GM23248 (cell line): ENCODE measurements around the gene PNMT. TPM values are rescaled to one million over a fixed set of nuclear protein-coding genes. Genes with fewer than 3 reads are reported as not detected.

Experiments
- DNase-seq: peaks from one replicate; pipeline ENCODE4 v3.0.0-alpha.2; 2015
- H2AFZ ChIP-seq: fragments of 200-600 bp; sonication (generic); 2 replicates; pipeline ENCODE4 v1.6.1; 2016; ENCODE audit warnings: antibody characterized with exemption
- H3F3A ChIP-seq: fragments of 200-600 bp; sonication (generic); 2 replicates; pipeline ENCODE4 v1.6.1; 2016; ENCODE audit warnings: mild to moderate bottlenecking, antibody characterized with exemption, mixed run types; ENCODE audit not compliant: insufficient read depth
- H3K27ac ChIP-seq: fragments of 200-600 bp; sonication (generic); 2 replicates; pipeline ENCODE4 v1.5.1; 2016; ENCODE audit warnings: mild to moderate bottlenecking
- H3K27me3 ChIP-seq: fragments of 200-600 bp; sonication (generic); replicated peaks from 2 replicates; pipeline ENCODE4 v1.6.1; 2016; ENCODE audit warnings: mild to moderate bottlenecking; ENCODE audit not compliant: insufficient read depth
- H3K36me3 ChIP-seq: fragments of 200-600 bp; sonication (generic); 2 replicates; pipeline ENCODE4 v1.6.1; 2016; ENCODE audit warnings: low read depth, mild to moderate bottlenecking
- H3K4me1 ChIP-seq: fragments of 200-600 bp; sonication (generic); 2 replicates; pipeline ENCODE4 v1.6.1; 2016; ENCODE audit warnings: mild to moderate bottlenecking; ENCODE audit not compliant: insufficient read depth
- H3K4me2 ChIP-seq: fragments of 200-600 bp; sonication (generic); one replicate; pipeline ENCODE4 v1.6.1; 2016; ENCODE audit warnings: mild to moderate bottlenecking; ENCODE audit not compliant: unreplicated experiment
- H3K4me3 ChIP-seq: fragments of 200-600 bp; sonication (generic); 2 replicates; pipeline ENCODE4 v1.5.1; 2016; ENCODE audit warnings: mild to moderate bottlenecking
- H3K79me2 ChIP-seq: fragments of 200-600 bp; sonication (generic); 2 replicates; pipeline ENCODE4 v1.6.1; 2016; ENCODE audit warnings: mild to moderate bottlenecking; ENCODE audit not compliant: insufficient read depth
- H3K9ac ChIP-seq: fragments of 200-600 bp; sonication (generic); 2 replicates; pipeline ENCODE4 v1.6.1; 2016; ENCODE audit warnings: mild to moderate bottlenecking
- H3K9me2 ChIP-seq: fragments of 200-600 bp; sonication (generic); 2 replicates; pipeline ENCODE4 v1.6.1; 2016; ENCODE audit warnings: mixed run types, mild to moderate bottlenecking, moderate library complexity; ENCODE audit not compliant: insufficient read depth
- H3K9me3 ChIP-seq: fragments of 200-600 bp; sonication (generic); one replicate; pipeline ENCODE4 v1.6.1; 2017; ENCODE audit warnings: low read depth
- H4K20me1 ChIP-seq: fragments of 200-600 bp; sonication (generic); 2 replicates; pipeline ENCODE4 v1.6.0; 2016; ENCODE audit not compliant: insufficient read depth
- EZH2 ChIP-seq: fragments of 200-600 bp; sonication (generic); IDR thresholded peaks from 2 replicates; pipeline ENCODE4 v1.6.1; 2018; ENCODE audit warnings: antibody characterized with exemption, mild to moderate bottlenecking; ENCODE audit not compliant: insufficient read depth, poor library complexity, severe bottlenecking
- EZH2phosphoT487 ChIP-seq: fragments of 200-600 bp; sonication (generic); IDR thresholded peaks from 2 replicates; pipeline ENCODE4 v1.6.1; 2018; ENCODE audit warnings: antibody characterized with exemption, moderate library complexity, mild to moderate bottlenecking, low read depth; ENCODE audit not compliant: insufficient read depth
- WGBS, 2 experiments: methylation state at CpG; one replicate each; pipeline ENCODE4 v1.1.6; 2015 to 2017; ENCODE audit warnings: low lambda C conversion rate in 2 of 2, low coverage in 1 of 2; ENCODE audit errors: missing lambda C conversion rate in 2 of 2; 5-methylcytosine and 5-hydroxymethylcytosine counted together
- in situ Hi-C: fragments of 300-500 bp; cut with MboI; formaldehyde crosslinking; loops from 2 replicates; pipeline ENCODE4 v1.15.0; 2020
- polyA plus RNA-seq: library from polyadenylated mRNA; unstranded; fragments of >200 nt; fragmentation: Nextera tagmentation; extraction: Ambion mirVana; gene quantifications from 2 replicates; pipeline ENCODE4 v1.2.1, GENCODE V29; 2016
- total RNA-seq: library from RNA; depleted of rRNA; stranded (reverse); fragments of >200 nt; shearing (Covaris generic); gene quantifications from 2 replicates; pipeline ENCODE4 v1.2.3, GENCODE V29; 2014

The PNMT gene
- total and polyA plus RNA-seq, 2 experiments from 2014 or later: not detected

GRCh38 chr17:39635614-39636176 lies 32.6 kb upstream of the PNMT start:
- Histone ChIP-seq H3K9me2 (no peaks in the 10 kb centered on the region), H3K9me3 (no peaks in the 10 kb centered on the region), H3K4me3 (no peak overlapping the region), H4K20me1 (no peaks in the 10 kb centered on the region), H3K27me3 (peaks cover 5% of the 10 kb centered on the region; the same call in 1 of the 2 replicates), H2AFZ (no peak overlapping the region), H3K4me2 (no peak overlapping the region), H3K79me2 (peaks cover 36% of the 10 kb centered on the region), H3K27ac (no peak overlapping the region), H3F3A (no peaks in the 10 kb centered on the region), H3K9ac (no peak overlapping the region), H3K36me3 (no peaks in the 10 kb centered on the region), H3K4me1 (peaks cover 18% of the 10 kb centered on the region)
- WGBS, 2 experiments: 67 to 72% methylated on average over 8 of the region's 8 CpGs
- in situ Hi-C loops: no loop called here
- TF ChIP-seq EZH2 (no peak), EZH2phosphoT487 (no peak)
- DNase-seq: no peak

- H3K4me2 ChIP-seq: peak overlapping the region; percentile 98
- H4K20me1 ChIP-seq: no peaks in the 10 kb centered on the region
- H3K9me3 ChIP-seq: no peaks in the 10 kb centered on the region
- peak overlapping the region; percentile 88 for H2AFZ ChIP-seq
- H3K79me2 ChIP-seq: peaks cover 45% of the 10 kb centered on the region
- DNase-seq: no peak
- no peaks in the 10 kb centered on the region for H3K36me3 ChIP-seq
- peak overlapping the region; percentile 28 for H3K27ac ChIP-seq
- peak overlapping the region; percentile 99 for H3K4me3 ChIP-seq
- peak overlapping the region; percentile 85 for H3K9ac ChIP-seq
- TF ChIP-seq EZH2phosphoT487 (no peak), EZH2 (no peak)
- peaks cover 18% of the 10 kb centered on the region for H3K4me1 ChIP-seq
- no peaks in the 10 kb centered on the region for H3F3A ChIP-seq
- 28 to 31% methylated on average over 6 of the region's 6 CpGs for WGBS, 2 experiments
- in situ Hi-C loops: no loop called here
- H3K9me2 ChIP-seq: no peaks in the 10 kb centered on the region
- H3K27me3 ChIP-seq: peaks cover 5% of the 10 kb centered on the region; the same call in 1 of the 2 replicates
Observed at GRCh38 chr17:39636587-39636926, 31.7 kb upstream of the PNMT start.

DNA sequence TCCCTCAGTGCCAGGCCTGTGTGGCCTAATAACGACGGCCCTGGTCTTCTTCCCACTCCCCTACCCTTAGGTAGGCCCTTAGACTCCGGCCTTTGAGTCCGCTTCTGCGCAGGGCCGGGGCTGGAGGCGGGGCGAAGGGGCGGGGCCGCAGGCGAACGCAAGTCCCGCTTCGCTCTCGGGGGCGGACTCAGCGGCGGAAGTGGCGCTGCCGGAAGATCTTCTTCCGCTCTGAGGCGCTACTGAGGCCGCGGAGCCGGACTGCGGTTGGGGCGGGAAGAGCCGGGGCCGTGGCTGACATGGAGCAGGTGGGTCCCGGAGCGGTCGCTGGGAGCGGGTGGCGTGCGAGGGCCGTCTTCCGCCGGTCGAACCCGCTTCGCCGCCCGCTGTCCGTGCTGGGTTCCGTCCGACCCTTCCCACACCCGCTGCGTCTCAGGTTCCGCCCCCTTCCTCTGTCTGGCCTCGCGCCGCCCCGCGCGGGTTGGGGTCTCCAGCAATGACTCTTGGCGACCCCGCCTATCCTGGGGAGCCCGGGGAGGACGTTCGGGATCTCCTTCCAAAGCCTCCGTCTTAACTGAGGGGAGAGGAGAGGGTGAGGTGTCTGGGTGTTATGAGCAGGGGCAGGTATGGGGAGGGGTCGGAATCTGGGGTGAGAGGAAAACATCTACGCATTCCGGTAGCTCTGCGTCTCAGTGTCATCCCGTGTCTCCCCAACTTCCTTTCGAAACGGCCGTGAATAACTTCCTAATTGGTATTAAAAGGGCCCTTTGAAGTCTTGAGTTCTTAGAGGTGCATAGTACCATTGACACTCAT lies 31.1 kb upstream of the PNMT start, which contains the start of gene STARD3:
STARD3 (plus strand) TSS at position 218 of the 810 bp plus-strand sequence. CDS start 16,388 bp downstream, outside the sequence.
- no peaks in the 10 kb centered on the region for H4K20me1 ChIP-seq
- peaks cover 18% of the 10 kb centered on the region for H3K4me1 ChIP-seq
- DNase-seq: peak; percentile 95
- WGBS, 2 experiments: 1 to 3% methylated on average over 50 to 57 of the region's 69 CpGs
- H3K36me3 ChIP-seq: no peaks in the 10 kb centered on the region
- H3K4me2 ChIP-seq: peak within 1 kb of the TSS; percentile 98
- peak within 1 kb of the TSS; percentile 99 for H3K4me3 ChIP-seq
- H3K27ac ChIP-seq: peak within 1 kb of the TSS; percentile 28
- in situ Hi-C loops: no loop called here
- peaks cover 50% of the 10 kb centered on the region for H3K79me2 ChIP-seq
- TF ChIP-seq EZH2 (no peak), EZH2phosphoT487 (no peak)
- H3K27me3 ChIP-seq: no peaks in the 10 kb centered on the region
- H3F3A ChIP-seq: no peaks in the 10 kb centered on the region
- H3K9me2 ChIP-seq: no peaks in the 10 kb centered on the region
- no peaks in the 10 kb centered on the region for H3K9me3 ChIP-seq
- H3K9ac ChIP-seq: peak within 1 kb of the TSS; percentile 85
- H2AFZ ChIP-seq: peak within 1 kb of the TSS; percentile 88

DNA sequence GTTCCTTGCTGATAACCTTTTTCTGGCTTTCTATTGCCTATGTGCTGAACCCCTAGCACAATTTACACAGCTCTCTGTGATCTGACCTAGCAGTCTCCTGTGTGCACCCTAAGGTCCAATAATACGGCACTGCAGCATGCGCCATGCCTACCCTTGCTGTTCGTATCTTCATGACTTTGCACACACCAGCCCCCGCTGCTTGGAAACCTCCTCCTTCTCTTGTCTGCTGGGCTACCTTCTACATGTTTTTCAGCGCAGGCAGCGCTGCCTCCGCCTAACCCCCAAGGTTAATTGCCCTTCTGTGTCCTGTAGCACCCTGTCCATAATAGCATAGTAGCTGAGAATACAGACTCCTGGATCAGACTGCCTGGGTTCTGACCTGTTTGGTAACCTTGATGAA lies 29.9 kb upstream of the PNMT start:
- Histone ChIP-seq H3K36me3 (no peaks in the 10 kb centered on the region), H4K20me1 (no peaks in the 10 kb centered on the region), H3K9ac (peak overlapping the region; percentile 85), H3K4me3 (peak overlapping the region; percentile 99), H2AFZ (no peak overlapping the region), H3K4me2 (peak overlapping the region; percentile 98), H3K27me3 (no peaks in the 10 kb centered on the region), H3K9me3 (no peaks in the 10 kb centered on the region), H3K27ac (no peak overlapping the region), H3K79me2 (peaks cover 61% of the 10 kb centered on the region), H3F3A (no peaks in the 10 kb centered on the region), H3K9me2 (no peaks in the 10 kb centered on the region), H3K4me1 (peaks cover 23% of the 10 kb centered on the region)
- TF ChIP-seq EZH2 (no peak), EZH2phosphoT487 (no peak)
- in situ Hi-C loops: no loop called here
- DNase-seq: no peak
- WGBS, 2 experiments: 95 to 98% methylated on average over 7 of the region's 7 CpGs
